Stimulated activated CD8-positive, alpha-beta memory T cell treated with anti-CD3 and anti-CD28 coated beads, Interleukin-4, amount 100 ng/mL, for 24 hours (primary cell): ENCODE results near the gene STRA8.
A peak's percentile ranks its signal among the peaks of the same experiment; 100 is the strongest.

Experiments used
- DNase-seq: peaks from one replicate; pipeline ENCODE4 v3.0.0-alpha.2; 2020; ENCODE audit warnings: low read depth

STRA8 gene

GRCh38 chr7:135269921-135270320 lies 36.3 kb downstream of the STRA8 start:
- DNase-seq: no peak

GRCh38 chr7:135270577-135271254 lies 37.1 kb downstream of the STRA8 start:
- no peak for DNase-seq

- DNase-seq: no peak
Observed at GRCh38 chr7:135271255-135271615, 37.6 kb downstream of the STRA8 start.

GRCh38 chr7:135272303-135272702 lies 38.7 kb downstream of the STRA8 start:
- no peak for DNase-seq

GRCh38 chr7:135273581-135273980 lies 39.9 kb downstream of the STRA8 start:
- DNase-seq: no peak

GRCh38 chr7:135274495-135275268 lies 41.0 kb downstream of the STRA8 start:
- DNase-seq: peak; percentile 60

GRCh38 chr7:135275971-135276580 lies 42.4 kb downstream of the STRA8 start:
- no peak for DNase-seq

GRCh38 chr7:135277161-135277560 lies 43.5 kb downstream of the STRA8 start:
- DNase-seq: no peak

- DNase-seq: peak; percentile 54
Observed at GRCh38 chr7:135281363-135281949, 47.8 kb downstream of the STRA8 start.

- DNase-seq: no peak
Observed at GRCh38 chr7:135282561-135283254, 49.1 kb downstream of the STRA8 start.

- DNase-seq: no peak
Observed at GRCh38 chr7:135283959-135284638, 50.5 kb downstream of the STRA8 start.

- DNase-seq: no peak
Observed at GRCh38 chr7:135285547-135286233, 52.1 kb downstream of the STRA8 start.

- no peak for DNase-seq
Observed at GRCh38 chr7:135286876-135287275, 53.2 kb downstream of the STRA8 start.

- no peak for DNase-seq
Observed at GRCh38 chr7:135290594-135290993, 57.0 kb downstream of the STRA8 start.

- DNase-seq: no peak
Observed at GRCh38 chr7:135291809-135292253, 58.2 kb downstream of the STRA8 start.

- DNase-seq: no peak
Observed at GRCh38 chr7:135299235-135299634, 65.6 kb downstream of the STRA8 start.

- no peak for DNase-seq
Observed at GRCh38 chr7:135300913-135301765, 67.5 kb downstream of the STRA8 start.
